Dermis microvascular lymphatic vessel endothelial cell (primary cell): ENCODE results near the gene CCDC34. TPM values are rescaled to one million over a fixed set of nuclear protein-coding genes. Genes with fewer than 3 reads are reported as not detected.
A peak's percentile ranks its signal among the peaks of the same experiment; 100 is the strongest.
"Not testable (repeated sequence)": the region's sequence is repeated elsewhere in the genome, so short reads cannot be mapped to it uniquely, and the experiment has no call there.

Experiments used
- DNase-seq, 2 donors: peaks; one replicate each; pipeline versions ENCODE4 v3.0.0 to v3.0.0-alpha.2; 2010; ENCODE audit warnings: low read depth in 2 of 2
- total RNA-seq: library from RNA; depleted of rRNA; stranded (reverse); fragments of >200 nt; gene quantifications from 2 replicates; pipeline ENCODE4 v1.2.1, GENCODE V29; 2014

Gene CCDC34
- total RNA-seq, 1 donor from 2014 or later: 2.6 TPM

- DNase-seq: no peak
Measured at GRCh38 chr11:27363576-27364117, 632 bp upstream of the CCDC34 start.

GRCh38 chr11:27361649-27362431 is 1.2 kb downstream of the CCDC34 start:
- no peak for DNase-seq

GRCh38 chr11:27358296-27358695 is 4.7 kb downstream of the CCDC34 start:
- no peak for DNase-seq

DNA sequence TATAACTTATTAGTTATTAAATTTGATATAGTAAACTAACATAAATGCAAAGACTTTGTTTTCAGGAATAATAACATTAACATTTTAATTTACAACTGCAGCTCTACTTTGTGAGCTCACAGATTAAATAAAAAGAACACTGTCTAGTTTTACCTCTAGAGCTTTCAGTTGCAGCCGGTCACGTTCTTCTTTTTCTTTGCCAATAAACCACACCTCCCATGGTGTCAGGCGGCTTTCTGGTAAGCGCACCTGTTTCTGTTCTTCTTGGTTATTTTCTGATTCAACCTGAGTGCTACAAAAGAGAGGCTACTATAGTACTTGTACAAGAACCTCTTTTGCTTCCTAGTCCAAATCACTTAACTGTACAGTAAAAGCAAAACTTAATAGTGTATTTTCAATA is 5.8 kb downstream of the CCDC34 start:
- DNase-seq: no peak

DNA sequence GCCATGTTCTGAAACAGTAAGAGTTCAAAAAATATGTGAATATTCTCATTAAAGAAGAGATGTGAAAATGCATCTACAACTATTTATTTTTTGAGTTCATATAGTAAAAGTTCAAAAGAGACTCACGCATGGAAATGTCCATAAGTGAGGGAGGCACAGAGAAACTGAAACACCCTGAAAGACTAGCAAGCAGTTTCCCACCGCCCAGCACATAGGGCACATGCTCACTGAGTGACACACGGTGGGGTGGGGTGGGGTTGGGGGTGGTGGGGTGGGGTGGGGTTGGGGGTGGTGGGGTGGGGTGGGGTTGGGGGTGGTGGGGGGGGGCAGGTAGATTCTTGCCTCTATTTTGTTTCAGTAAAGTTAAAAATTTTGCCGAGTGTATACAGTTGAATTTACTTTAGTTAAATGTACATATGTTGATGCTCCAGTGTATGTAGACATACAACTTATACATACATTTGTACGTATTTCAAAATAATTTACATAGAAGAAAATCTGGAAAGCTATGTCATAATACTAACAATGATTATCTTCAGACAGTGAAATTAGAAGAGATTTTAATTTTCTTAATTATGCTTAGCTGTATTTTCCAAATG is 6.3 kb downstream of the CCDC34 start:
- DNase-seq: no peak

- DNase-seq: no peak
Measured at GRCh38 chr11:27355575-27356104, 7.4 kb downstream of the CCDC34 start.

GRCh38 chr11:27354359-27354965 is 8.6 kb downstream of the CCDC34 start:
- no peak for DNase-seq

DNA sequence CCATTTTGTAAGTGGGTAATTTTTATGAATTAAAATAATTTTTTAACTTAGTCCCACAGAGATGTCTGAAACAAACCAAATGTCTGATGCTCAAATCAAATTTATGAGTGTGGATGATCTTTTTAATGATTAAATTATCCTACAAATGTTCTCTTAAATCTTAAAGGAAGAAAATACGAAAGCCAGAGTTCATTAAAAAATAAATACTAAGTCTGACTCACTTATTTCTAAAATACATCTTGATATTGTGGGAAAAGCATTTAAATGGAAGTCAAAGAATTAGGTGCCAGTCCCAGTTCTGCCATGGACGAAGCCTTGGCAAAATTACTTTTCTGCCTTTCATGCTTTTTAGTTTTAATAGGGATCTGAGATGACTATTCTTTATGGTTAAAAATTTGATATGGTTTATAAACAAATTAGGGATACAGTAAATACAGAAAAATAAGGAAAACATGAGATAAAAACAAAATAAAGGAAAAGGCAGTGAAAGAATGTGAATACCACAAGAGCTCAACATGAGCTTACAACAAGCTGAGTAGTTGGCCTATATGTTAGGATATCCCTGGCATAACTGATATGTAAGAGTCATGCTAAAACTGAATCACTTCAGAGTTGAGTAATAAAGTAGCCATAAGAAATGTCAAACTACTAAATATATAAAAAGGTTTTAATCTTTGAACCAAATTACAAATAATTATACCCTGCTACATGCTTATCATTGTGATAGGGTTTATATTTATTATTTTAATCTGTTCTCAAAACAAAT is 9.2 kb downstream of the CCDC34 start:
- no peak for DNase-seq

GRCh38 chr11:27352781-27353180 is 10.2 kb downstream of the CCDC34 start:
- no peak for DNase-seq

GRCh38 chr11:27350511-27350910 is 12.5 kb downstream of the CCDC34 start:
- peak; percentile 12 to 29 for DNase-seq

- no peak for DNase-seq
Measured at GRCh38 chr11:27349919-27350318, 13.1 kb downstream of the CCDC34 start.

DNA sequence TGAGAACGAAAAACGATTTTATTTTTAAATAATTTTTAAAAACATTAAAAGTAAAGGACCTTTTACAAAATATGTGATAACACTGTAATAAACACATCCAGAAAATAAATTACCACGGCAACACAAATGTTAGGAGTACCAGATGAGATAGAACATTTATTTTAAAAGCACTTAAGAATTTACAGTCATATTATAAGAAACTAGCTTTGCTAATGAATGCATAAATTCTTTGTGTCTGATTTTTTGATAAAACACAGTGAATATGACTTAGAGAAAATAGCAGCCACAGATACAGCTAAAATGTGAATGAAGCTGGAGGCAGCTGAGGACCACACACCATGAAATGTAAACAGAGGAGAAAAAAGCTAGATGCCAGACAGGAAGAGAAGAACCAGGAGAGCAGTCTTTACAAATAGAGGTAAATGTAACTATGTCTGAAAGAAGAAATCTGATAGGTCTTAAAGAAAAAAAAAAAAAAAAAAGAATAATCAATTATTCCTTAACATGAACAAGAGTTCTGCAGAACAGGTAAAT is 14.6 kb downstream of the CCDC34 start:
- no peak for DNase-seq

DNA sequence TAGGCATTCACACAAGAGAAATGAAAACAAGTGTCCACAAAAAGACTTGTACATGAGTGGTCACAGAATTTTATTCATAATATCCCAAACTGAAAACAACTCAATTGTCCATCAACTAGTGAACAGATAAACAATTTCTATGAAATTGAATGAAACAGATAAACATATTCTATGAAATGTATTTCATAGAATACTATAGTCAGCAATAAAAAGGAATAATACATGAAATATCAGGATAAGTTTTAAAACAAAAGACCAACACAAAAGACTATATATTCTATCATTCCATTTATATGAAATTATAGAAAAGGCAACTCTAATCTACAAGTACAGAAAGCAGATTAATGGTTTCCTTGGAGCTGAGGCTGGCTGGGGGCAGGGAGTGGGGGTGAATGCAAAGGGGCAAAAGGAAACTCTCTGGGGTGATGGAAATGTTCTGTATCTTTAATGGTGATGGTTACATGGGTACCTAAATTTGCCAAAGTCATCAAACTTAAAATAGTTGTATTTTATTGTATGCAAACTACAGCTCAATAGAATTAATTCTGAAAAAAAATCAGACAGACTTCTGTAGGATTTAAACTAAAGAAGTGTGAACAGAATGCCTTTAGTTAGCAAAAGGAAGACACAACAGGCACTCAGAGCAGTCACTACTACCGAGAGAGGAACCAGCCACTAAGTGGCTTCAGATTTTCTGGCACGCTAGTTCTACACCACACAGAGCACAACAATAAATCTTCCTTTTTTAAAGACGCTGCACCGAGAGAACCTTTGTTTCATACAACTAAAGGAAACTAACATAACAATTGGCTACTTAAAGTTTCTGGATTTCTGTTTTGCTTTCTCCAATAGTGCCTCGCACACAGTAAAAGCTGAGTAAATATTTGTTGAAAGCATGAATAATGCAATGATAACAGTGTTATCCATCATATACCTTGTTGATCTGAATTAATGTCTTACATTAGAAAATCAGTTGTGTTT is 15.4 kb downstream of the CCDC34 start:
- DNase-seq: no peak

DNA sequence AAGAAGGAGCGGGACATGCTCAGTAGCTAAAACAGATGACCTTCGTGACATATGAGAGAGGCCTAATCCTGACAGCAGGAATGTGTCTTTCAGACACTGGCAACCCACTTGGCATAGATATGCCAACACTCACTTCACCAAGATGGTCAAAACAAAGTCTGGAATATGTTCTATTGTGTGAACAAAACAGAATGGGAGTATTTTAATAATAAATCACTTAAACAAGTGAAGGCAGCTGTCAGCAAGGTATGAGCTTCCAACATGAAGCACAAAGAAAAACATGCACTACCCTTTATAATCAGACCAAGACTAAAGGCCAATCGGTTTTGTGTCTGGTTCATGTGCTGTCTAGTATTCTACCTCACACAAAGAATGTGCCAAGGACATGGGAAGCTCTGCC is 23.1 kb downstream of the CCDC34 start:
- peak in 1 of 2 donors; percentile 48 for DNase-seq

DNA sequence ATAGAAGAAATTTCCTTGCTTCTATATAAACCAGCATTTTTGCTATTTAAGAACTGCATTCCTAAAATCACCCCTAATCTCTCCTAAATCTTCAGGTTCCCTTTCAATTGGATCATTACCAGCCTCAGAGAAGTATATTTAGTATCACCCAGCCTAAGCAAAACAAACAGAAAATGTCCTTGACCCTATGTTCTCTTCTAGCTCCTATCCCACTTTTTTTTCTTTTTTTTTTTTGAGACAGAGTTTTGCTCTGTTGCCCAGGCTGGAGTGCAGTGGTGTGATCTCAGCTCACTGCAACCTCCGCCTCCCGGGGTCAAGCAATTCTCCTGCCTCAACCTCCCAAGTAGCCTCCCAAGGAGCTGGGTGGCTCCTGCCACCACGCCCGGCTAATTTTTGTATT is 28.3 kb downstream of the CCDC34 start:
- not testable (repeated sequence) for DNase-seq

- DNase-seq: no peak
Measured at GRCh38 chr11:27331981-27332380, 31.0 kb downstream of the CCDC34 start.

DNA sequence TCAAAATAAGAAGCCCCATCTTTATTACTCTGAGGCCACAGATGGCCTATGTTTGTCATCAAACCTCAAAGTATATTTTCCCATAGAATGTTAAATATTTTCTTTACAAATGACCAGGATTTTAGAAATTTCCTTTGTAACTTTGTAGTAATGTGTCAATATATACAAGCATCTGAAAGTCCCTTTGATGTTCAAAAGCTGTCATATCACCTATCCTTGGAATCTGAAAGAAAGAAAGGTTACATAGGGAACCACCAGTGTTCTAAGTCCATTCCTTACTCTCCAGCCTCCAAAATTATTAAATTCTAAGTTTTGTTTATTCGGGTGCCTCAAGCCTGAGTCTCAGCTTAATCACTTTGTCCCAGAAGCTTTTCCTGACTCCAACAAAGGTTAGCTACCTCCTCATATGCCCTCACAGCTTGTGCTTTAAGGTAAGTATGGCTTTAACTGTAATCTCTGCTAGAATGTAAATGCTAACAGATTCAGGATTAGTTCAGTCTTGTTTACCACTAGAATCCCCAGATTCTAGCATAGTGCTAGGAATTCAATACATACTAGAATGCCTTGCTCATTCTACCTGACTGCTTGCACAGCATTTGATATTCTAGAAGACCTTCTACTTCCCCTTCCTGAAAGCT is 32.3 kb downstream of the CCDC34 start:
- DNase-seq: no peak

- no peak for DNase-seq
Measured at GRCh38 chr11:27329867-27330632, 33.0 kb downstream of the CCDC34 start.

DNA sequence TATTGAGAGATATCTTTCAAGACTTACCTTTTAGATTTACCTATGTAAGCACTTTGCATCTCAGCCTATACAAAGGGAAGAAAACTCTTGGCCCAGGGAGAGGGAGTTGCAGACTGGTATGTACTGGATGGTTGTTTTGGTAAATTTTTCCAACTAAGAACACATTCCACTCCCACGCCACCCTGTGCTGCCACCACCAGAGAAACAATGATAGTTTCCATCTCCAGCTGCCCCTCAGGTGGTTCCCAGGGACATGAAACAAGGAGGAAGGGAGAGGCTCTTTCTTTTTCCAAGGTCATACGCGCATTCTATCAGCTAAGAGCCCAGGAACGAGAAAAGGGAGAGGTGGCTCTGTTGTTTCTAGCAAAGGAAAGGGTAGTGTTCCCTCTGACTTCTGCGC is 34.4 kb downstream of the CCDC34 start:
- DNase-seq: peak in 1 of 2 donors; percentile 5
